ENCODE results near the gene CCR2.

The CCR2 gene

DNA sequence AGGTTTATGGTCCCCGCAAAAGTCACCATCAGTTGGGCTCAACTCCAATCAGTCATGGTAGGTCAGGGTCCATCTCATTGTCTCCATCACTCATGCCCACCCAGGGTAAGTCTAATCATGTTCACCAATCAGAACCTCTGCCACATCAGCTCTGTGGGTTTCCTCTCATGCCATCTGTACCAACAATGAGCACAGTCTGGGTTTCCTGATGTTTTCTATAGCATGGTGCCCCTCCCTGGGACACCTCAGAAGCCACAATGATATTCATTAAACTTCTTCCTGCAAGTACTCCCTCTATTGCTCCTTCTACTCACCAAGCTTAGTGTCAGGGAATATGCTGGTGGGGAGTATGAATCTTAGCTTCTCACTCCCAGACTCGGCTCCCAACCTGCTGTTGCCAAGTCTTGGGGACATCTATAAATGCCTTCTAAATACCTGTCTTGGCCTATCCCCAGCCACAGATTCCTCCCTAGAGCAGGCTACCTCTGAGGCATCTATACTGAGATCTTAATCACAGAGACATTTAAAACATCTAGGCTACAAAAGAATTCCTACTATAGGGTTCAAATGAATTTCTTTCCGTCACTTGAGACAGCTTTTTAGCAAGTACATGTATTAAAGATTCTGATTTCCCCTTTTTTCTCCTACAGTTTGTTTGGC lies 5.0 kb upstream of the CCR2 start:
- no peaks in the 10 kb centered on the region for H4K20me1 ChIP-seq (ENCODE audit: insufficient read depth, low read length)
- H3K27ac ChIP-seq (ENCODE audit: low read length), result no peak overlapping the region
- peaks cover 10% of the 10 kb centered on the region for H3K36me3 ChIP-seq (replicated peaks; ENCODE audit: low read depth, low read length)
- no peak overlapping the region for H2AFZ ChIP-seq (ENCODE audit: low read depth, low read length)
- H3K9ac ChIP-seq (ENCODE audit: low read length), result no peak overlapping the region
- peaks cover 44% of the 10 kb centered on the region for H3K4me1 ChIP-seq (ENCODE audit: low read length)
- H3K4me2 ChIP-seq (ENCODE audit: low read length), result peak overlapping the region; percentile 52
- H3K79me2 ChIP-seq (ENCODE audit: low read length), result no peaks in the 10 kb centered on the region
- peaks cover 32% of the 10 kb centered on the region for H3K27me3 ChIP-seq (ENCODE audit: low read depth, low read length)
- H3K9me3 ChIP-seq (ENCODE audit: insufficient read depth, low read length), result peaks cover 23% of the 10 kb centered on the region
- TF ChIP-seq EZH2phosphoT487 (IDR thresholded peaks at IDR 0.05; ENCODE audit: low read depth), result no peak
- TF ChIP-seq, protein P1, sequence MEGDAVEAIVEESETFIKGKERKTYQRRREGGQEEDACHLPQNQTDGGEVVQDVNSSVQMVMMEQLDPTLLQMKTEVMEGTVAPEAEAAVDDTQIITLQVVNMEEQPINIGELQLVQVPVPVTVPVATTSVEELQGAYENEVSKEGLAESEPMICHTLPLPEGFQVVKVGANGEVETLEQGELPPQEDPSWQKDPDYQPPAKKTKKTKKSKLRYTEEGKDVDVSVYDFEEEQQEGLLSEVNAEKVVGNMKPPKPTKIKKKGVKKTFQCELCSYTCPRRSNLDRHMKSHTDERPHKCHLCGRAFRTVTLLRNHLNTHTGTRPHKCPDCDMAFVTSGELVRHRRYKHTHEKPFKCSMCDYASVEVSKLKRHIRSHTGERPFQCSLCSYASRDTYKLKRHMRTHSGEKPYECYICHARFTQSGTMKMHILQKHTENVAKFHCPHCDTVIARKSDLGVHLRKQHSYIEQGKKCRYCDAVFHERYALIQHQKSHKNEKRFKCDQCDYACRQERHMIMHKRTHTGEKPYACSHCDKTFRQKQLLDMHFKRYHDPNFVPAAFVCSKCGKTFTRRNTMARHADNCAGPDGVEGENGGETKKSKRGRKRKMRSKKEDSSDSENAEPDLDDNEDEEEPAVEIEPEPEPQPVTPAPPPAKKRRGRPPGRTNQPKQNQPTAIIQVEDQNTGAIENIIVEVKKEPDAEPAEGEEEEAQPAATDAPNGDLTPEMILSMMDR (IDR thresholded peaks at IDR 0.05; ENCODE audit: low read depth, low read length), result no peak
- no peak overlapping the region for H3K4me3 ChIP-seq (ENCODE audit: low read length)

DNA sequence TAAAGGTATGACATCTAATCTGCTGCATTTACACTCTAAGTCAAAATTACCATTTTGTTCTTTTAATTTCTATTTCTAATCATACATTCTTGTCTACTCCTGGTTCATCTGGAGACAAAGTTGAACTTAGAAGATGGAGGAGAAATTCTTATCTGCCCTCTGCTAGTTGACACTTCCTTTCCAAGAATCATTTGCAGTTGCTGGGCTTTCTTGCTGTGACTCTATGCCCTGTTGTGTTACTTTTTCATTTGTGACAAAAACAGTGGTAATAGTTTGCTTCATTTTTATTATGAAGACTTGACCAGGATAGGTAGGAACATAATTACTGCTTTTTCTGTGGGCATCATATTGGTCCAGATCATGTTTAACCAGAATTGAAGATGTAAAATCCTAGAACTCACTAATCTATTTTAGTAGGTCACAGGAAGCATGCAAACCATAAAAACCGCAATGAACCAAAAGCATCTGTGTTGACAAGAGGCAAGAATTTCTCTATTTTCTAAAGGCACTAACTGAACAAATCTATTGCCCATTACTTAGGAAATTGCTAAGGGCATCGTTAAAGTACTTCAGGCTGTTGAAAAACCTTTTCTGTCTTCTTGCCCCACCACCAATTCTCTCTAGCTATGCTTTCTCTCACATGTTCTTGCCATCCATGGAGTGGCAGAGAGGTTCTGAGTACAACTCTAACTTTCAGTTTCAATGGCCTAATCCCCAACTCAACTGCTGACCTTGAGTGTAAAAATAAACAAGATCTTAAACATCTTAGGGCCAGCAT lies 4.2 kb upstream of the CCR2 start:
- peaks cover 10% of the 10 kb centered on the region for H3K36me3 ChIP-seq (replicated peaks; ENCODE audit: low read depth, low read length)
- TF ChIP-seq EZH2phosphoT487 (IDR thresholded peaks at IDR 0.05; ENCODE audit: low read depth), result no peak
- TF ChIP-seq, protein P1 (IDR thresholded peaks at IDR 0.05; ENCODE audit: low read depth, low read length), result no peak
- peaks cover 51% of the 10 kb centered on the region for H3K4me1 ChIP-seq (ENCODE audit: low read length)
- no peaks in the 10 kb centered on the region for H4K20me1 ChIP-seq (ENCODE audit: insufficient read depth, low read length)
- peak overlapping the region; percentile 5; the same call in 1 of the 2 replicates for H3K4me3 ChIP-seq (ENCODE audit: low read length)
- H3K4me2 ChIP-seq (ENCODE audit: low read length), result peak overlapping the region; percentile 52
- H3K27me3 ChIP-seq (ENCODE audit: low read depth, low read length), result peaks cover 39% of the 10 kb centered on the region
- H3K79me2 ChIP-seq (ENCODE audit: low read length), result no peaks in the 10 kb centered on the region
- no peak overlapping the region for H2AFZ ChIP-seq (ENCODE audit: low read depth, low read length)
- peaks cover 23% of the 10 kb centered on the region for H3K9me3 ChIP-seq (ENCODE audit: insufficient read depth, low read length)
- no peak overlapping the region for H3K9ac ChIP-seq (ENCODE audit: low read length)
- no peak overlapping the region for H3K27ac ChIP-seq (ENCODE audit: low read length)

DNA sequence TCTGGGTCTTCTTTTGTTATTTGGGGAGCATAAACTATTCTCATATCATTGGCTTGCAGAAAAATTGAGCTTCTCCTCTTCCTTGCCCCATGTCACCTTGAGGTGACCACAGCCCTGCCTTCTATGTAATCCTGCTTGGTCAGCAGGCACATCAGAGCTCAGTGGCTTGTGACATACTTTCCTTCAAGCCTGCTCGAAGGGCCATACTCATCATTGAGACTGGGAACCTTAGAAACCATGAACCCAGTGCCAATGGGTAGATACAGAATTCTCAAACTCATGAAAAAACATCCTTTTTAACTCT lies 3.7 kb upstream of the CCR2 start:
- H3K36me3 ChIP-seq (replicated peaks; ENCODE audit: low read depth, low read length), result peaks cover 10% of the 10 kb centered on the region
- peaks cover 23% of the 10 kb centered on the region for H3K9me3 ChIP-seq (ENCODE audit: insufficient read depth, low read length)
- H3K27ac ChIP-seq (ENCODE audit: low read length), result no peak overlapping the region
- no peaks in the 10 kb centered on the region for H4K20me1 ChIP-seq (ENCODE audit: insufficient read depth, low read length)
- TF ChIP-seq, protein P1 (IDR thresholded peaks at IDR 0.05; ENCODE audit: low read depth, low read length), result no peak
- no peak for TF ChIP-seq EZH2phosphoT487 (IDR thresholded peaks at IDR 0.05; ENCODE audit: low read depth)
- no peak overlapping the region for H3K4me3 ChIP-seq (ENCODE audit: low read length)
- H3K79me2 ChIP-seq (ENCODE audit: low read length), result no peaks in the 10 kb centered on the region
- no peak overlapping the region for H3K9ac ChIP-seq (ENCODE audit: low read length)
- H3K4me2 ChIP-seq (ENCODE audit: low read length), result peak overlapping the region; percentile 52
- H3K4me1 ChIP-seq (ENCODE audit: low read length), result peaks cover 57% of the 10 kb centered on the region
- peaks cover 44% of the 10 kb centered on the region for H3K27me3 ChIP-seq (ENCODE audit: low read depth, low read length)
- H2AFZ ChIP-seq (ENCODE audit: low read depth, low read length), result no peak overlapping the region

DNA sequence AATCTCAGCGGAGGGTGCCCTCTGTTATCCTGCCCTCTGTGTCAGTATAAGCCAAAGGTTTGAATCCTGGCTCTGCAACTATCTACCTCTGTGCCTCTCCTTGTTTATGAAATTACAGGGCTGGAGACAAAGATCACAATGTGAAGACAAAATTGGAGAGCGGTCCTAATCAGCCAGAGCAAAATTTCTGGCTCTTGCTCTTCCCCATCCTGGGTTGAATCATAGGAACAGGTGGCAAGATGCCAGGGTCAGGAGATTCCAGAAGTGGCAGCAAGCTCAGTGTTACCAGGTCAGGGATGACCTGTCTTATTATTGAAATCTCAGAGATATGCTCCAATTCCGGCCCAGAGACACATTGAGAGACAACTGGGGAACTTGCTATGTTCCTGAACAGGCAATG lies 2.3 kb upstream of the CCR2 start:
- no peaks in the 10 kb centered on the region for H3K79me2 ChIP-seq (ENCODE audit: low read length)
- no peak overlapping the region for H3K4me3 ChIP-seq (ENCODE audit: low read length)
- no peak overlapping the region for H3K27ac ChIP-seq (ENCODE audit: low read length)
- H3K9ac ChIP-seq (ENCODE audit: low read length), result no peak overlapping the region
- peaks cover 63% of the 10 kb centered on the region for H3K4me1 ChIP-seq (ENCODE audit: low read length)
- peaks cover 9% of the 10 kb centered on the region for H3K36me3 ChIP-seq (replicated peaks; ENCODE audit: low read depth, low read length)
- H2AFZ ChIP-seq (ENCODE audit: low read depth, low read length), result no peak overlapping the region
- peaks cover 56% of the 10 kb centered on the region for H3K27me3 ChIP-seq (ENCODE audit: low read depth, low read length)
- H3K4me2 ChIP-seq (ENCODE audit: low read length), result no peak overlapping the region
- TF ChIP-seq, protein P1 (IDR thresholded peaks at IDR 0.05; ENCODE audit: low read depth, low read length), result no peak
- no peak for TF ChIP-seq EZH2phosphoT487 (IDR thresholded peaks at IDR 0.05; ENCODE audit: low read depth)
- peaks cover 14% of the 10 kb centered on the region; the same call in 1 of the 2 replicates for H3K9me3 ChIP-seq (ENCODE audit: insufficient read depth, low read length)
- no peaks in the 10 kb centered on the region for H4K20me1 ChIP-seq (ENCODE audit: insufficient read depth, low read length)

Measured in OCI-LY3 (cell line).